ENCODE measurements around the gene TMEM164.
A peak's percentile ranks its signal among the peaks of the same experiment; 100 is the strongest.

TMEM164 gene

GRCh38 chrX:110004215-110004614, 1.3 kb downstream of the TMEM164 start:
- DNase-seq, result no peak

DNA sequence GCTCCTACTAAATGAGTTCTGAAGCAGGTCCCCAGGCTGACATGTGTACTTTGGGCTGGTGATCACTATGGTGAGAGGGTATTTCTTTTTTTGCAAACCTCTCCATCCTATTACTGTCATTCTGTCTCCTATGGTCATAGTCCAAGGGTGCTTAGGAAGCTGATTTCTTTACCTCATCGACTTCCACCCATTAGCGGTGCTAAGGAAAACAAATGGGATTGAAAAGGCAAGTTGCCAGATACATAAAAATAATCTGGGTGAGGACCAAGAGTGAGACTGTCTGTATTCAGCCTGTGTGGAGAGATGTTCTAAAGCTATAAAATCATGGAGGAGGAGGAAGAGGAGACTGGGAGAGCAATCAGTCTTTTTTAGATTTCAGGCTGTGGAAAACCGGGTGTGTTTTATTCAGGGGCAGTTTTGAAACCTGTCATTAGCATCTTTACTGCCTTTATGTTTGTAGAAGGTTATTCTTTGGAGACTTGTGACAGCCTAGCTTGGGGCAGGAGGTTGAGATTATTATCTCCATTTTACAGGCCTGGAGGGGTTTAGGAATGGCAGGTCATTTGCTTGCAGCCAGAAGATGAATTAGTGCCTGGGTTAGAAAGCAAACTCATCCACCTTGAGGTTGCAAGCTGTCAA, 1.9 kb downstream of the TMEM164 start:
- no peak for DNase-seq

DNA sequence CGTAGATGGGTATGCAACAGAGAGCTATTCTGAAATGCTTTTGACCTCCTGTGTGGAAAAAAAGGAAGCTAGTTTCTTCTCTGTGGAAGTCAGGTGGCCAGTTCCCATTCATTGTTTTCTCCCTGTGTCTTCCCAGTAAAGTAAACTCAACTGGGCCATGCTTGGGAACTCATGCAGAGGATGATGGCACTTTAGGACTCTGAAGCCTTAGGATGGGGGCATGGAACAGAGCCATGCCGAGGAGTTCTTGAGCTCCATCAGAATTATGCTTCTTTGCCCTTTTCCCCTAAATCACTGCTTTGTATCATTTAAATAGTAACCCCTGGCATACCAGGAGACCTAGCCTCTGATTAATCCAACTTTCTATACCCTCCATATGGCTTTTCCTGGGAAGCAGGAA, 3.2 kb downstream of the TMEM164 start:
- no peak for DNase-seq

DNA sequence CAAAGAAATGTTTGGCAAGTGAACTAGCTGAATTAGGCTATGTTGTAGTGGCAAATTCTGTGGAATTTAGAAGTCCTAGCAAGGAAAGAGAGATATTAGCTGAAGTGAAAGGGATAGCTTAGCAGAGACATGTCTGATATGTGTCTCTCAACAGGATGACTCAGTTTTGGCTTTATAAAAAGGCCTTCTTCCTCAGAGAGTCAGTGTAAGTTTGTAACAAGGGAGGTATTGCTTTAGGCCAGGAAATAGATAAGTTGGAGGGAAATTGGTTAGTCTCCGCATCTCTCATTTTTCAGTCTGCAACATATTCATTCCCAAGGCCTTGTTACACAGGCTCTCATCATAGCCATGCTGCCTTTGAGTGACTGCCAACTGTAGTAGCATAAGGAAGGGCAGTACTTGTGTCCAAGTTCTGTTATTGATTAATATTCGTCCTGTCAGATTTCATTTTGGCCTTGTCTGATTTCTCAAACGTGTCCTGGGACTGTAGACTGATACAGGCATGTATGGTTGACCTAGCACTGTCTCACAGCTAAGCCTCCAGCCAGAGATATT, 4.0 kb downstream of the TMEM164 start:
- DNase-seq, result no peak

GRCh38 chrX:110008011-110008635, 5.2 kb downstream of the TMEM164 start:
- DNase-seq, result peak; percentile 26 to 63

DNA sequence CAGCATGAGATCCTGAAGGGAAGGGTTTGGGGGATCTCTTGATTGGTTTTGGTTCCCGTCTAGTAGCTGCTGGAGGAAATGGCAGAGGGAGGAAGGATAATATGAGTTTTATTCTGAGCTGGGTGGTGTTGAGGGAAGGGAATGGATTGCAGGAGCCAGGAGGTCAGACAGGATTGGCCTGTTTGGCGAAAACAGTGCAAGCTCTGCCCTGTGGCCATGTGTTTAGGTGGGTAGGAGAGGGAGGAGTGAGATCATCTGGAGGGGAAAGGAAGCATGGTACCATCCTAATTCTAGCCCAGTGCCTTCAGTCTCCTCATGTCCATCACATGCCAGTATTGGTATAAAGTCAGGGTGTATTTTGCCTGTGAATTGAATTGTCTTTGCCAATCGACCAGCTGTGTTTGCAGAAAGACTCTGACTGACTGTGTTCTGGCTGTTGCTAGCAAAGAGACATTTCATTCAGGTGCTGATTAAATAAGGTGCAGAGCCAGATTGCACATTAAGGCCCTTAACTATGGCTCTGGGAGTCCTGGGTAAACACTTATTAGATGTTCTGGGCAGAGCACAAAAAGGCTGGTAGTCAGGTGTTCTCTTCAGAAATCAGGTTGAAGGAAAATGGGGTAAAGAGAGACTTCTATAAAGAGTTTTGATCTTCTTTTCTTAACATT, 10.0 kb downstream of the TMEM164 start:
- DNase-seq, result no peak

- DNase-seq, result no peak
These were observed 11.1 kb downstream of the TMEM164 start for GRCh38 chrX:110013968-110014367.

- no peak for DNase-seq
These were observed 12.1 kb downstream of the TMEM164 start for GRCh38 chrX:110015032-110015431.

- DNase-seq, result no peak
These were observed 13.0 kb downstream of the TMEM164 start for GRCh38 chrX:110015915-110016314.

- DNase-seq, result no peak
These were observed 17.6 kb downstream of the TMEM164 start for GRCh38 chrX:110020536-110020935.

GRCh38 chrX:110021258-110022022, 18.5 kb downstream of the TMEM164 start:
- peak; percentile 33 to 81 for DNase-seq

GRCh38 chrX:110022599-110023448, 19.9 kb downstream of the TMEM164 start:
- no peak for DNase-seq

DNA sequence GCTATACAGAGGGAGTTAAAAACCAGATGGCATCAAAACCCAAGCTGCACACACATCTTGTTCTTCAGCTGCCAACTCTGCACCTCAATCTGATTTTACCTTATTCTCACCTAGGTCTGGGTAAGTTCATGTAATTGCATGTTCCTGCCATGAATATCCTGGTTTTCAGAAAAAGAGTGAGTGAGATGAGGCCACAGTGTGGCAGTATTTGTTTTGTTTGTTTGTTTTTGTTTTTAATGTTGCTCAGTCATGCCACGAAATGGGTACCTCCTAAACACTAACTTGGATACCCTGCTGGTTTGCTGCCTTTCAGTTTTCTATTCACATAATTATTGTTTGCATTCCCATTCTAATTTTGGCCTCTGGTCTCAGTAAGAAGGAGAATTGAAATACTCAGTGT, 22.5 kb downstream of the TMEM164 start:
- DNase-seq, result no peak

DNA sequence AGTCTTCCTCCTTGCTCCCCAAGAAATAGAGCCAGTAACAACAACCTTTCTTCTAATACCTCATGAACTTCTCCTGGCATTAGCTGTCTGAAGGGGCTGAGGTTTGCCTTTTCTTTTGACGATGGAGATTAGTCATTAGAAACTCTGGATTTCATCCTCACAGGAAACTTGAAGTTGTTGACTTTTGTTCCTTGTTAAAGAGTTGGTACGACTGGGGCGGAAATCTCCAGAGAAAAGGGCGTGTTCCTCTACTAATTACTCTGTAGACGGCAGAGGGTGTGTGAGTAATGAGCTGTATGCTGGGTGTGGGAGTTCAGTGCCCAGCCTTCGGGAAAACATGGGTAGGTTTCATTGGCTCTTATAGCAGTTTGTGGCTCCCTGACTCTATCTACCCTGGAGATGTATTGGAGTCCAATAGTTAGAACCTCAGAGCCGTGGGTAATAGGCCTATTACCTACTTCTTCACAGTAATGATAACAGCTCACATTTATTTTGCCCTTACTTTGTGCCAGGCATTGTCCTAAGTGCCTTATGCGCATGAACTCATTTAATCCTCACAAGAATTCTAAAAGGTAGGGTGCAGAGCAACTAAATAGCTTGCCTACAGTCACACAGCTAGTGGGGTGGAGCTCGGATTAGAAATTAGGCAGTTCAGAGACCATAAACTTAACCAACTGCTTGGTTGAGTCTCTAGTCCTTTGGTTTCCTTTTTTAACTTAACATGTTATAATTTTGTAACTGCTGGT, 23.4 kb downstream of the TMEM164 start:
- DNase-seq, result no peak

- DNase-seq, result no peak
These were observed 29.7 kb downstream of the TMEM164 start for GRCh38 chrX:110032534-110033147.

- no peak for DNase-seq
These were observed 31.1 kb downstream of the TMEM164 start for GRCh38 chrX:110034036-110034435.

- DNase-seq, result no peak
These were observed 33.5 kb downstream of the TMEM164 start for GRCh38 chrX:110036162-110037033.

GRCh38 chrX:110037178-110037577, 34.3 kb downstream of the TMEM164 start:
- DNase-seq, result no peak

GRCh38 chrX:110038900-110039299, 36.0 kb downstream of the TMEM164 start:
- DNase-seq, result no peak

- no peak for DNase-seq
These were observed 39.1 kb downstream of the TMEM164 start for GRCh38 chrX:110041980-110042379.

Measured in NCI-H524 (cell line).